MM.1S (cell line): ENCODE data around the gene TCF25.

Experiments used
- DNase-seq: peaks from one replicate; pipeline ENCODE4 v3.0.0-alpha.2; 2015
- H2AFZ ChIP-seq: fragments of 300-600 bp; sonication (generic); 2 replicates; pipeline ENCODE4 v1.6.0; 2016; ENCODE audit warnings: antibody characterized with exemption, low read length
- H3F3A ChIP-seq: fragments of 300-600 bp; sonication (generic); 2 replicates; pipeline ENCODE4 v1.6.1; 2016; ENCODE audit warnings: mild to moderate bottlenecking, antibody characterized with exemption, low read length, moderate library complexity, mixed read lengths; ENCODE audit not compliant: insufficient read depth
- H3K27ac ChIP-seq: fragments of 300-600 bp; sonication (generic); 2 replicates; pipeline ENCODE4 v1.5.1; 2016; ENCODE audit warnings: mild to moderate bottlenecking, low read length
- H3K27me3 ChIP-seq: fragments of 300-600 bp; sonication (generic); replicated peaks from 2 replicates; pipeline ENCODE4 v1.6.0; 2016; ENCODE audit warnings: low read length; ENCODE audit not compliant: insufficient read depth
- H3K36me3 ChIP-seq: fragments of 300-600 bp; sonication (generic); replicated peaks from 2 replicates; pipeline ENCODE4 v1.6.1; 2016; ENCODE audit warnings: mild to moderate bottlenecking, low read length, mixed read lengths; ENCODE audit not compliant: insufficient read depth
- H3K4me1 ChIP-seq: fragments of 300-600 bp; sonication (generic); 2 replicates; pipeline ENCODE4 v1.6.1; 2016; ENCODE audit warnings: low read length, mixed read lengths
- H3K4me2 ChIP-seq: fragments of 300-600 bp; sonication (generic); 2 replicates; pipeline ENCODE4 v1.6.0; 2016; ENCODE audit warnings: low read depth, low read length
- H3K4me3 ChIP-seq: fragments of 300-600 bp; sonication (generic); 2 replicates; pipeline ENCODE4 v1.5.1; 2016; ENCODE audit warnings: low read length, mixed read lengths
- H3K79me2 ChIP-seq: fragments of 300-600 bp; sonication (generic); 2 replicates; pipeline ENCODE4 v1.6.1; 2016; ENCODE audit warnings: mixed run types, low read length, mixed read lengths
- H3K9ac ChIP-seq: fragments of 300-600 bp; sonication (generic); 2 replicates; pipeline ENCODE4 v1.6.1; 2016; ENCODE audit warnings: low read length, mixed read lengths
- H3K9me2 ChIP-seq: fragments of 300-600 bp; sonication (generic); replicated peaks from 2 replicates; pipeline ENCODE4 v1.6.1; 2016; ENCODE audit warnings: mild to moderate bottlenecking, low read length, mixed read lengths; ENCODE audit not compliant: insufficient read depth
- H3K9me3 ChIP-seq: fragments of 300-600 bp; sonication (generic); replicated peaks from 2 replicates; pipeline ENCODE4 v1.6.1; 2016; ENCODE audit warnings: mild to moderate bottlenecking, low read length, mixed read lengths; ENCODE audit not compliant: insufficient read depth
- H4K20me1 ChIP-seq: fragments of 300-600 bp; sonication (generic); 2 replicates; pipeline ENCODE4 v1.6.1; 2016; ENCODE audit warnings: mild to moderate bottlenecking, low read length, moderate library complexity, mixed read lengths; ENCODE audit not compliant: insufficient read depth
- CTCF ChIP-seq: fragments of 300-600 bp; sonication (generic); IDR thresholded peaks from 2 replicates; pipeline ENCODE4 v1.5.1; 2016; ENCODE audit warnings: antibody characterized with exemption, low read length, mixed read lengths
- EZH2 ChIP-seq: fragments of 300-600 bp; sonication (generic); optimal IDR thresholded peaks from 2 replicates; pipeline ENCODE3; 2017; ENCODE audit warnings: low read depth, mild to moderate bottlenecking, antibody characterized with exemption, low read length, mixed read lengths
- EZH2phosphoT487 ChIP-seq: fragments of 300-600 bp; sonication (generic); IDR thresholded peaks from 2 replicates; pipeline ENCODE4 v1.6.1; 2018; ENCODE audit warnings: antibody characterized with exemption, low read length

TCF25 gene

GRCh38 chr16:89887243-89887642, 13.9 kb downstream of the TCF25 start:
- Histone ChIP-seq H3K4me1 (no peaks in the 10 kb centered on the region), H3K9me2 (no peaks in the 10 kb centered on the region), H3K4me3 (no peak overlapping the region), H2AFZ (no peak overlapping the region), H3K9ac (no peak overlapping the region), H3K9me3 (no peaks in the 10 kb centered on the region), H3K4me2 (no peak overlapping the region), H3F3A (no peaks in the 10 kb centered on the region), H3K27ac (no peak overlapping the region), H4K20me1 (no peaks in the 10 kb centered on the region), H3K36me3 (no peaks in the 10 kb centered on the region), H3K27me3 (no peaks in the 10 kb centered on the region), H3K79me2 (peaks cover 19% of the 10 kb centered on the region)
- DNase-seq = no peak
- TF ChIP-seq EZH2 = no peak
- TF ChIP-seq CTCF = no peak
- no peak for TF ChIP-seq EZH2phosphoT487

DNA sequence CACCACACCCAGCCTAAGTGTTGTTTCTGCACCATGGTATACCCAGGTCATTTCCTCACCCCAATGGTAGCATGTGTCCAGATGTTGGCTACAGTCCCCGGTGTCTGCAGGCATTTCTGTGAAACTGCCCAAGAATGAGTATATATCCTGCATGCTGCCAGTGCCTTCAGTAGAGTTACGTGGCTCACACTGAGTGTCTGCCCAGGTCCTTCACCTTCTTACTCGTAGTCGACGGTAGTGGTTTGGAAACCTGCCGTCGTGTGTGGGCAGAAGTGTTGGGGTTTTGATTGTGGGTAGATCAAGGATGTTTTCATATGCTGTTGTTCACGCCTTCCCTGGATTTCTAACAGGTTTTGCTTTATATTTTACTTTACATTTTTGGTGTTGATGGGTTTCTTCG, 16.8 kb downstream of the TCF25 start:
- Histone ChIP-seq H3K4me2 (no peak overlapping the region), H3F3A (no peaks in the 10 kb centered on the region), H2AFZ (no peak overlapping the region), H4K20me1 (no peaks in the 10 kb centered on the region), H3K79me2 (no peaks in the 10 kb centered on the region), H3K4me1 (no peaks in the 10 kb centered on the region), H3K36me3 (no peaks in the 10 kb centered on the region), H3K27ac (no peak overlapping the region), H3K9me3 (no peaks in the 10 kb centered on the region), H3K9me2 (no peaks in the 10 kb centered on the region), H3K9ac (no peak overlapping the region), H3K4me3 (no peak overlapping the region), H3K27me3 (no peaks in the 10 kb centered on the region)
- no peak for TF ChIP-seq CTCF
- no peak for TF ChIP-seq EZH2phosphoT487
- TF ChIP-seq EZH2 = no peak
- no peak for DNase-seq

- Histone ChIP-seq H3K79me2 (no peaks in the 10 kb centered on the region), H3K9ac (no peak overlapping the region), H3K4me3 (no peak overlapping the region), H3K27me3 (no peaks in the 10 kb centered on the region), H3F3A (no peaks in the 10 kb centered on the region), H3K4me2 (no peak overlapping the region), H3K27ac (no peak overlapping the region), H3K36me3 (no peaks in the 10 kb centered on the region), H4K20me1 (no peaks in the 10 kb centered on the region), H2AFZ (no peak overlapping the region), H3K9me2 (no peaks in the 10 kb centered on the region), H3K9me3 (no peaks in the 10 kb centered on the region), H3K4me1 (no peaks in the 10 kb centered on the region)
- no peak for DNase-seq
- TF ChIP-seq EZH2 = no peak
- no peak for TF ChIP-seq EZH2phosphoT487
- no peak for TF ChIP-seq CTCF
These were observed 17.7 kb downstream of the TCF25 start for GRCh38 chr16:89890886-89891657.
